Esophagus squamous epithelium (tissue), 4 donors: ENCODE results near the gene MRPL9.
"Not testable (repeated sequence)": the region's sequence is repeated elsewhere in the genome, so short reads cannot be mapped to it uniquely, and the experiment has no call there.

Source experiments
- POLR2A ChIP-seq, 4 donors: fragments of 450-650 bp; IDR thresholded peaks; one replicate each; pipeline ENCODE4 v1.6.1; 2017; ENCODE audit warnings: antibody characterized with exemption in 4 of 4, mild to moderate bottlenecking in 4 of 4, moderate library complexity in 3 of 4
- TF ChIP-seq, protein P1 (sequence below), 6 experiments: fragments of 450-650 bp in 4 of 6; fragments of 200-600 bp in 2 of 6; sonication (generic) in 2 of 6; IDR thresholded peaks; one replicate each; pipeline ENCODE4 v1.5.1; 2016 to 2019; ENCODE audit warnings: antibody characterized with exemption in 6 of 6, mild to moderate bottlenecking in 4 of 6, moderate library complexity in 4 of 6

DNA sequence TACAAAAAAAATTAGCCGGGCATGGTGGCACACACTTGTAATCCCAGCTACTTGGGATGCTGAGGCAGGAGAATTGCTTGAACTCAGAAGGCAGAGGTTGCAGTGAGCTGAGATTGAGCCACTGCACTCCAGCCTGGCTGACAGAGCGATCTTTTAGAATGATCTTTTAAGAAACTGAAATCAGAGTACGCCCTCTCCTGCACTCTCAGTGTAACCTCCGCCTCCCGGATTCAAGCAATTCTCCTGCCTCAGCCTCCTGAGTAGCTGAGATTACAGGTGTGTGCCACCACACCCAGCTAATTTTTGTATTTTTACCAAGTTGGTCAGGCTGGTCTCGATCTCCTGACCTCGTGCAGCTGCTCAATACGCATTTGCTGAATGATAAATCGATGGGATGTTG is 29.3 kb downstream of the MRPL9 start:
- TF ChIP-seq, protein P1, sequence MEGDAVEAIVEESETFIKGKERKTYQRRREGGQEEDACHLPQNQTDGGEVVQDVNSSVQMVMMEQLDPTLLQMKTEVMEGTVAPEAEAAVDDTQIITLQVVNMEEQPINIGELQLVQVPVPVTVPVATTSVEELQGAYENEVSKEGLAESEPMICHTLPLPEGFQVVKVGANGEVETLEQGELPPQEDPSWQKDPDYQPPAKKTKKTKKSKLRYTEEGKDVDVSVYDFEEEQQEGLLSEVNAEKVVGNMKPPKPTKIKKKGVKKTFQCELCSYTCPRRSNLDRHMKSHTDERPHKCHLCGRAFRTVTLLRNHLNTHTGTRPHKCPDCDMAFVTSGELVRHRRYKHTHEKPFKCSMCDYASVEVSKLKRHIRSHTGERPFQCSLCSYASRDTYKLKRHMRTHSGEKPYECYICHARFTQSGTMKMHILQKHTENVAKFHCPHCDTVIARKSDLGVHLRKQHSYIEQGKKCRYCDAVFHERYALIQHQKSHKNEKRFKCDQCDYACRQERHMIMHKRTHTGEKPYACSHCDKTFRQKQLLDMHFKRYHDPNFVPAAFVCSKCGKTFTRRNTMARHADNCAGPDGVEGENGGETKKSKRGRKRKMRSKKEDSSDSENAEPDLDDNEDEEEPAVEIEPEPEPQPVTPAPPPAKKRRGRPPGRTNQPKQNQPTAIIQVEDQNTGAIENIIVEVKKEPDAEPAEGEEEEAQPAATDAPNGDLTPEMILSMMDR (IDR thresholded peaks at IDR 0.05): not testable (repeated sequence)
- not testable (repeated sequence) for TF ChIP-seq POLR2A (IDR thresholded peaks at IDR 0.05)
